H9 (cell line): ENCODE data around the gene PPP2R2B. TPM values are rescaled to one million over a fixed set of nuclear protein-coding genes. Genes with fewer than 3 reads are reported as not detected.

Experiments
- DNase-seq: peaks from one replicate; pipeline ENCODE4 v3.0.0-alpha.2; 2017
- H2AFZ ChIP-seq: one replicate; pipeline ENCODE4 v1.6.1; 2013; ENCODE audit warnings: mild to moderate bottlenecking, low read length, control low read depth, moderate library complexity
- H2AK5ac ChIP-seq: 2 replicates; pipeline ENCODE4 v1.6.1; 2013; ENCODE audit warnings: low read length, control low read depth, mixed read lengths; ENCODE audit not compliant: insufficient read length
- H2BK120ac ChIP-seq: one replicate; pipeline ENCODE4 v1.6.1; 2013; ENCODE audit warnings: low read depth, mild to moderate bottlenecking, low read length, control low read depth, inconsistent platforms; ENCODE audit not compliant: poor library complexity, severe bottlenecking
- H2BK12ac ChIP-seq: 2 replicates; pipeline ENCODE4 v1.6.1; 2013; ENCODE audit warnings: low read length, control low read depth, mixed read lengths, low read depth; ENCODE audit not compliant: insufficient read length
- H2BK15ac ChIP-seq: 2 replicates; pipeline ENCODE4 v1.6.1; 2013; ENCODE audit warnings: low read depth, low read length, control low read depth
- H2BK20ac ChIP-seq: one replicate; pipeline ENCODE4 v1.6.1; 2013; ENCODE audit warnings: low read depth, mild to moderate bottlenecking, low read length, control low read depth, inconsistent platforms; ENCODE audit not compliant: poor library complexity, severe bottlenecking
- H2BK5ac ChIP-seq: 2 replicates; pipeline ENCODE4 v1.6.1; 2013; ENCODE audit warnings: low read length, control low read depth, mixed read lengths; ENCODE audit not compliant: insufficient read length
- H3K14ac ChIP-seq: 2 replicates; pipeline ENCODE4 v1.6.1; 2013; ENCODE audit warnings: low read length, control low read depth; ENCODE audit not compliant: insufficient read depth
- H3K18ac ChIP-seq: 2 replicates; pipeline ENCODE4 v1.6.1; 2013; ENCODE audit warnings: low read depth, mild to moderate bottlenecking, mixed read lengths, low read length, control low read depth; ENCODE audit not compliant: insufficient read length
- H3K23ac ChIP-seq: 2 replicates; pipeline ENCODE4 v1.6.1; 2013; ENCODE audit warnings: low read length, control low read depth, mixed read lengths, low read depth; ENCODE audit not compliant: insufficient read length
- H3K23me2 ChIP-seq: 2 replicates; pipeline ENCODE4 v1.6.1; 2013; ENCODE audit warnings: low read depth, mild to moderate bottlenecking, mixed read lengths, low read length, control low read depth; ENCODE audit not compliant: insufficient read length, poor library complexity, severe bottlenecking
- H3K27ac ChIP-seq: 2 replicates; pipeline ENCODE4 v1.5.1; 2013; ENCODE audit warnings: low read length, control low read depth, mixed read lengths, low read depth; ENCODE audit not compliant: insufficient read length
- H3K27me3 ChIP-seq: 2 replicates; pipeline ENCODE4 v1.6.1; 2013; ENCODE audit warnings: low read length, control low read depth, inconsistent platforms; ENCODE audit not compliant: insufficient read depth
- H3K4ac ChIP-seq: 2 replicates; pipeline ENCODE4 v1.6.1; 2013; ENCODE audit warnings: low read depth, mild to moderate bottlenecking, control low read depth, inconsistent platforms, low read length, moderate library complexity
- H3K4me1 ChIP-seq: 2 replicates; pipeline ENCODE4 v1.6.1; 2013; ENCODE audit warnings: low read length, control low read depth, inconsistent platforms; ENCODE audit not compliant: insufficient read depth
- H3K4me2 ChIP-seq: 2 replicates; pipeline ENCODE4 v1.6.1; 2013; ENCODE audit warnings: low read length, control low read depth, mixed read lengths; ENCODE audit not compliant: insufficient read length, insufficient read depth
- H3K56ac ChIP-seq: 2 replicates; pipeline ENCODE4 v1.6.1; 2013; ENCODE audit warnings: low read depth, mild to moderate bottlenecking, mixed read lengths, low read length, control low read depth; ENCODE audit not compliant: insufficient read length
- H3K79me1 ChIP-seq: 2 replicates; pipeline ENCODE4 v1.6.1; 2013; ENCODE audit warnings: low read depth, mild to moderate bottlenecking, moderate library complexity, low read length, control low read depth, inconsistent platforms; ENCODE audit not compliant: insufficient read depth, poor library complexity, severe bottlenecking
- H3K79me2 ChIP-seq: 2 replicates; pipeline ENCODE4 v1.6.1; 2013; ENCODE audit warnings: low read length, control low read depth, inconsistent platforms; ENCODE audit not compliant: insufficient read depth
- H3K9ac ChIP-seq: 2 replicates; pipeline ENCODE4 v1.6.1; 2013; ENCODE audit warnings: low read length, control low read depth, mixed read lengths; ENCODE audit not compliant: insufficient read length; ENCODE audit errors: extremely low read depth
- H3K9me3 ChIP-seq: one replicate; pipeline ENCODE4 v1.6.1; 2013; ENCODE audit warnings: low read depth, low read length, inconsistent platforms; ENCODE audit not compliant: control insufficient read depth
- H3T11ph ChIP-seq: one replicate; pipeline ENCODE4 v1.6.1; 2013; ENCODE audit warnings: mild to moderate bottlenecking, low read length, control low read depth, inconsistent platforms
- H4K20me1 ChIP-seq: one replicate; pipeline ENCODE4 v1.6.1; 2013; ENCODE audit not compliant: control insufficient read depth, insufficient read length, insufficient read depth
- H4K5ac ChIP-seq: 2 replicates; pipeline ENCODE4 v1.6.1; 2013; ENCODE audit warnings: low read depth, mild to moderate bottlenecking, mixed read lengths, low read length, control low read depth; ENCODE audit not compliant: insufficient read length
- H4K8ac ChIP-seq: replicated peaks from 2 replicates; pipeline ENCODE4 v1.6.1; 2013; ENCODE audit warnings: low read length, control low read depth, mixed read lengths, low read depth; ENCODE audit not compliant: insufficient read length
- H4K91ac ChIP-seq: 2 replicates; pipeline ENCODE4 v1.6.1; 2013; ENCODE audit warnings: low read depth, mild to moderate bottlenecking, moderate library complexity, mixed read lengths, low read length, control low read depth; ENCODE audit not compliant: insufficient read length
- H3K27ac Mint-ChIP-seq, 3 experiments: 2 replicates in 2 of 3; 3 replicates in 1 of 3; pipeline ENCODE4 v1.8.0; 2020 to 2021; ENCODE audit warnings: mixed read lengths in 3 of 3, mild to moderate bottlenecking in 1 of 3, moderate library complexity in 1 of 3
- H3K27me3 Mint-ChIP-seq: 2 replicates; pipeline ENCODE4 v1.8.0; 2021; ENCODE audit warnings: low read depth, mild to moderate bottlenecking, moderate library complexity, mixed read lengths
- H3K36me3 Mint-ChIP-seq, 3 experiments: 2 replicates in 2 of 3; 3 replicates in 1 of 3; pipeline ENCODE4 v1.8.0; 2020 to 2021; ENCODE audit warnings: low read depth in 3 of 3, mixed read lengths in 3 of 3; ENCODE audit not compliant: insufficient read depth in 1 of 3
- H3K4me1 Mint-ChIP-seq, 2 experiments: 2 replicates each; pipeline ENCODE4 v1.8.0; 2020; ENCODE audit warnings: mixed read lengths in 2 of 2
- H3K4me3 Mint-ChIP-seq, 2 experiments: 2 replicates in 1 of 2; 3 replicates in 1 of 2; pipeline ENCODE4 v1.8.0; 2020 to 2021; ENCODE audit warnings: mild to moderate bottlenecking in 2 of 2, mixed read lengths in 2 of 2, moderate library complexity in 1 of 2
- H3K9me3 Mint-ChIP-seq, 2 experiments: 2 replicates in 1 of 2; 3 replicates in 1 of 2; pipeline ENCODE4 v1.8.0; 2020; ENCODE audit warnings: mild to moderate bottlenecking in 2 of 2, mixed read lengths in 2 of 2, moderate library complexity in 1 of 2
- WGBS: extraction: QIAGEN DNeasy Blood & Tissue Kit; methylation state at CpG from one replicate; pipeline ENCODE4 v1.1.7; 2013; ENCODE audit warnings: missing lambda C conversion rate, low lambda C conversion rate, mixed read lengths; ENCODE audit not compliant: insufficient read length; ENCODE audit errors: extremely low coverage; 5-methylcytosine and 5-hydroxymethylcytosine counted together
- total RNA-seq: library from RNA; stranded (reverse); gene quantifications from 2 replicates; pipeline ENCODE4 v1.2.1, GENCODE V29; 2021
- TF ChIP-seq, protein P1 (sequence below): fragments of 200-600 bp; sonication (generic); conservative IDR thresholded peaks from 3 replicates; pipeline ENCODE4 v1.8.0; 2021; ENCODE audit warnings: antibody characterized with exemption, mild to moderate bottlenecking

Gene PPP2R2B
- total RNA-seq, 1 experiment from 2014 or later = 14.3 TPM

- peaks cover 5% of the 10 kb centered on the region for H3K23me2 ChIP-seq
- no peak overlapping the region for H3K56ac ChIP-seq
- Mint-ChIP-seq H3K4me3 (no peak overlapping the region), H3K36me3 (no peaks in the 10 kb centered on the region), H3K27me3 (peaks cover 21% of the 10 kb centered on the region), H3K9me3 (no peaks in the 10 kb centered on the region; a peak in 1 of 5 replicates), H3K27ac (no peak overlapping the region), H3K4me1 (peaks cover 12 to 15% of the 10 kb centered on the region in 2 experiments)
- peaks cover 6% of the 10 kb centered on the region; the same call in 1 of the 2 replicates for H3K4me1 ChIP-seq
- H3K27me3 ChIP-seq = no peaks in the 10 kb centered on the region; the same call in none of the 2 replicates
- no peak overlapping the region for H2BK5ac ChIP-seq
- H4K20me1 ChIP-seq = no peaks in the 10 kb centered on the region
- H2BK12ac ChIP-seq = no peak overlapping the region
- no peak overlapping the region for H2BK120ac ChIP-seq
- H3K27ac ChIP-seq = no peak overlapping the region
- H4K8ac ChIP-seq = no peak overlapping the region
- no peak overlapping the region for H2AFZ ChIP-seq
- no peak for DNase-seq
- WGBS = no CpG with 5 or more reads among the region's 2 CpGs
- H3K79me2 ChIP-seq = no peaks in the 10 kb centered on the region
- no peak overlapping the region for H2AK5ac ChIP-seq
- no peak overlapping the region for H3K14ac ChIP-seq
- H3K18ac ChIP-seq = no peak overlapping the region
- no peaks in the 10 kb centered on the region for H3K79me1 ChIP-seq
- no peak overlapping the region for H3K4me2 ChIP-seq
- H3K9ac ChIP-seq = no peak overlapping the region
- TF ChIP-seq, protein P1, sequence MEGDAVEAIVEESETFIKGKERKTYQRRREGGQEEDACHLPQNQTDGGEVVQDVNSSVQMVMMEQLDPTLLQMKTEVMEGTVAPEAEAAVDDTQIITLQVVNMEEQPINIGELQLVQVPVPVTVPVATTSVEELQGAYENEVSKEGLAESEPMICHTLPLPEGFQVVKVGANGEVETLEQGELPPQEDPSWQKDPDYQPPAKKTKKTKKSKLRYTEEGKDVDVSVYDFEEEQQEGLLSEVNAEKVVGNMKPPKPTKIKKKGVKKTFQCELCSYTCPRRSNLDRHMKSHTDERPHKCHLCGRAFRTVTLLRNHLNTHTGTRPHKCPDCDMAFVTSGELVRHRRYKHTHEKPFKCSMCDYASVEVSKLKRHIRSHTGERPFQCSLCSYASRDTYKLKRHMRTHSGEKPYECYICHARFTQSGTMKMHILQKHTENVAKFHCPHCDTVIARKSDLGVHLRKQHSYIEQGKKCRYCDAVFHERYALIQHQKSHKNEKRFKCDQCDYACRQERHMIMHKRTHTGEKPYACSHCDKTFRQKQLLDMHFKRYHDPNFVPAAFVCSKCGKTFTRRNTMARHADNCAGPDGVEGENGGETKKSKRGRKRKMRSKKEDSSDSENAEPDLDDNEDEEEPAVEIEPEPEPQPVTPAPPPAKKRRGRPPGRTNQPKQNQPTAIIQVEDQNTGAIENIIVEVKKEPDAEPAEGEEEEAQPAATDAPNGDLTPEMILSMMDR = no peak
- H2BK20ac ChIP-seq = no peak overlapping the region
- no peak overlapping the region for H4K91ac ChIP-seq
- H2BK15ac ChIP-seq = no peak overlapping the region
- H3K9me3 ChIP-seq = no peaks in the 10 kb centered on the region
- no peak overlapping the region for H3K4ac ChIP-seq
- H3T11ph ChIP-seq = no peak overlapping the region
- no peak overlapping the region for H4K5ac ChIP-seq
- no peak overlapping the region for H3K23ac ChIP-seq
Observed at GRCh38 chr5:146883511-146883910, 5.0 kb upstream of the PPP2R2B start.
